Left ventricle myocardium inferior (tissue), 1 donor: ENCODE measurements around the gene PKDREJ. TPM values are rescaled to one million over a fixed set of nuclear protein-coding genes. Genes with fewer than 3 reads are reported as not detected.

ENCODE experiments used
- DNase-seq: peaks from one replicate; pipeline ENCODE4 v3.0.0-alpha.2; 2020
- H3K27ac ChIP-seq: fragments of 200-600 bp; replicated peaks from 2 replicates; pipeline ENCODE4 v1.8.0; 2021
- H3K27me3 ChIP-seq: fragments of 200-600 bp; 2 replicates; pipeline ENCODE4 v1.8.0; 2021; ENCODE audit warnings: low read depth
- H3K36me3 ChIP-seq: fragments of 200-600 bp; 2 replicates; pipeline ENCODE4 v1.8.0; 2021
- H3K4me1 ChIP-seq: fragments of 200-600 bp; 2 replicates; pipeline ENCODE4 v1.8.0; 2021
- H3K4me3 ChIP-seq: fragments of 200-600 bp; 2 replicates; pipeline ENCODE4 v1.8.0; 2021; ENCODE audit warnings: mild to moderate bottlenecking, moderate library complexity
- H3K9me3 ChIP-seq: fragments of 200-600 bp; replicated peaks from 2 replicates; pipeline ENCODE4 v1.8.0; 2021
- intact Hi-C: fragments of 100-400 bp; cut with micrococcal nuclease; formaldehyde crosslinking; loops from one replicate; pipeline ENCODE4 v1.11.0; 2022
- total RNA-seq: library from RNA; stranded (reverse); fragmentation: NEBNext Ultra II Directional; extraction: Animal tissue kit (Norgen Biotek cat#: 25700); gene quantifications from one replicate; pipeline ENCODE4 v1.2.1, GENCODE V29; 2021
- TF ChIP-seq, protein P1 (sequence below): fragments of 200-600 bp; IDR thresholded peaks from 2 replicates; pipeline ENCODE4 v1.8.0; 2021; ENCODE audit warnings: antibody characterized with exemption, mild to moderate bottlenecking, borderline replicate concordance
- donor health status: DM: no; HTN: yes; CAD: no; lungs with severe emphysema.

Gene PKDREJ
- total RNA-seq, 1 donor from 2014 or later = 0.08 TPM

DNA sequence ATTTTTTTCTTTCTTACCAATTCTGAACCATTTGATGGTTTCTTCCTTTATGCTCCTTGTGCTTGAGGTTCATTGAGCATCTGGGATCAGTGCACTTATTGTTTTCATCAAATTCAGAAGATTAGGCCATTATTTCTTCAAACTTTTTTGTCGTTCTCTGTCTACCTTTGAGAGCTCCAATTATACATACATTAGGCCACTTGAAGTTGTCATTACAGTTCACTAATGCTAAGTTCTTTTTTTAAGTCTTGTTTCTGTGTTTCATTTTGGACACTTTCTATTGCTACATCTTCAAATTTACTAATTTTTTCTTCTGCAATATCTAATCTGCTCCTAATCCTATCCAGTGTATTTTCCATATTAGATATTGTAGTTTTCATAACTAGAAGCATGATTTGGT is 53.9 kb downstream of the PKDREJ start:
- TF ChIP-seq, protein P1, sequence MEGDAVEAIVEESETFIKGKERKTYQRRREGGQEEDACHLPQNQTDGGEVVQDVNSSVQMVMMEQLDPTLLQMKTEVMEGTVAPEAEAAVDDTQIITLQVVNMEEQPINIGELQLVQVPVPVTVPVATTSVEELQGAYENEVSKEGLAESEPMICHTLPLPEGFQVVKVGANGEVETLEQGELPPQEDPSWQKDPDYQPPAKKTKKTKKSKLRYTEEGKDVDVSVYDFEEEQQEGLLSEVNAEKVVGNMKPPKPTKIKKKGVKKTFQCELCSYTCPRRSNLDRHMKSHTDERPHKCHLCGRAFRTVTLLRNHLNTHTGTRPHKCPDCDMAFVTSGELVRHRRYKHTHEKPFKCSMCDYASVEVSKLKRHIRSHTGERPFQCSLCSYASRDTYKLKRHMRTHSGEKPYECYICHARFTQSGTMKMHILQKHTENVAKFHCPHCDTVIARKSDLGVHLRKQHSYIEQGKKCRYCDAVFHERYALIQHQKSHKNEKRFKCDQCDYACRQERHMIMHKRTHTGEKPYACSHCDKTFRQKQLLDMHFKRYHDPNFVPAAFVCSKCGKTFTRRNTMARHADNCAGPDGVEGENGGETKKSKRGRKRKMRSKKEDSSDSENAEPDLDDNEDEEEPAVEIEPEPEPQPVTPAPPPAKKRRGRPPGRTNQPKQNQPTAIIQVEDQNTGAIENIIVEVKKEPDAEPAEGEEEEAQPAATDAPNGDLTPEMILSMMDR = no peak
- DNase-seq = no peak
- H3K36me3 ChIP-seq = peaks cover 65% of the 10 kb centered on the region
- H3K27me3 ChIP-seq = no peaks in the 10 kb centered on the region
- no peak overlapping the region for H3K4me3 ChIP-seq
- no peaks in the 10 kb centered on the region for H3K4me1 ChIP-seq
- H3K27ac ChIP-seq = no peak overlapping the region
- peaks cover 26% of the 10 kb centered on the region for H3K9me3 ChIP-seq
- intact Hi-C loops = no loop called here

Other genes with a start within 250 kb of the PKDREJ start
- 101 TPM for gene PPARA, start 112.8 kb downstream of the PKDREJ start, total RNA-seq
- 6.4 TPM for gene CDPF1, start 13.1 kb downstream of the PKDREJ start, total RNA-seq
- gene TTC38, start 4.7 kb upstream of the PKDREJ start, total RNA-seq = 25.4 TPM
- 0.25 TPM for gene GTSE1, start 33.5 kb upstream of the PKDREJ start, total RNA-seq
- gene TRMU, start 72.4 kb upstream of the PKDREJ start, total RNA-seq = 42.0 TPM